ENCODE results near the gene CSF1.
"Not testable (repeated sequence)": the region's sequence is repeated elsewhere in the genome, so short reads cannot be mapped to it uniquely, and the experiment has no call there.

CSF1 gene

GRCh38 chr1:109910123-109910962 lies at the start of gene CSF1:
Gene CSF1 (plus strand): TSS chr1:109910849. CDS start chr1:109911024, 175 bp downstream.
- H3K4me3 ChIP-seq (ENCODE audit: low read depth, low read length): peak within 1 kb of the TSS; percentile 84
- peak; percentile 50 for DNase-seq (ENCODE audit: low read depth)
- TF ChIP-seq CTCF (IDR thresholded peaks at IDR 0.05; ENCODE audit: low read depth, low read length, missing control alignments): no peak

GRCh38 chr1:109861616-109862015 lies 49.0 kb upstream of the CSF1 start:
- not testable (repeated sequence) for DNase-seq (ENCODE audit: low read depth); H3K4me3 ChIP-seq (ENCODE audit: low read depth, low read length)

DNA sequence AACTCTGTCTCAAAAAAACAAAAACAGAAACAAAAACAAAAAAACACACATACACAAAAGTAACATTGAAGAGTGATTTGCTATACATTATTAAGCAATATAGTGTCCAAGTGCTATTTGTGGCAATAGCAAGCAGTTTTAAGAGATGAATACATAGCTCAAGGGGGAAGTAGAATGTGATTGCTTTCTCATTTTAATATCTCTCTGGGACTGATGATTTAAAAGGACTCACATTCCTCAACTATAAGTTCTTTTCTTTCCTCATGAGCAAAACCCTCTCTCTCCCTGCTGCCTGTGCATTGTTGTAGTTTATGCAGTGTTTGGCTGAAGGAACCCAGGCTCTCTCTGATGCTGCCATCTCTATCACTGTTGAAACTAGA lies 47.0 kb upstream of the CSF1 start:
- no peak for TF ChIP-seq CTCF (IDR thresholded peaks at IDR 0.05; ENCODE audit: low read depth, low read length, missing control alignments)
- no peak overlapping the region for H3K4me3 ChIP-seq (ENCODE audit: low read depth, low read length)
- no peak for DNase-seq (ENCODE audit: low read depth)

DNA sequence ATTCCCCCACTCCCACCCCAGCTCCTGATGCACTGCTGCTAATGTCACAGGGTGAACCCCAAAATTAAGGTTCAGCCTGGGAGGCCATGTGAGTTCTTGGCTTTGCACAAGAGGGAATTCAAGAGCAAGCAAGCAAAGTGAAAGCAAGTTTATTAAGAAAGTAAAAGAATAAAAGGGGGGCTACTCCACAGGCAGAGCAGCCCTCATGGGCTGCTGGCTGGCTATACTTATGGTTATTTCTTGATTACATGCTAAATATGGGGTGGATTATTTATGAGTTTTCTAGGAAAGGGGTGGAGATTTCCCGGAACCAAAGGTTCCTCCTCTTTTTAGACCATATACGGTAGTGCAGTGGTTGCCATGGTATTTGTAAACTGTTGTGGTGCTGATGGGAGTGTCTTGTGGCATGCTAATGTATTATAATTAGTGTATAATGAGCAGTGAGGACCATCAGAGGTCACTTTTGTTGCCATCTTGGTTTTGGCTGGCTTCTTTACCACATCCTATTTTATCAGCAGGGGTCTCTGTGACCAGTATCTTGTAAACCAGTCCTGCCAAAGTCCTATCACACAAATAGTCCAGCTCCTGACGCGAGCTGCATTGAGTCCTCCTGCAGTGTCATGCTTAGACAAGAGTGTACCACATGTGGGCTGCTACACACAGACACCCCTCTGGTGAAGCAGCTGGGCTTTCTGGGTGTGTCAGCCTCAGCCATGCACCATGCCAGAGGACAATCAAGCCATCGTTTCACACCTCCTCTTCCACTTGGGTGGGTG lies 46.4 kb upstream of the CSF1 start:
- no peak for DNase-seq (ENCODE audit: low read depth)
- no peak overlapping the region for H3K4me3 ChIP-seq (ENCODE audit: low read depth, low read length)
- no peak for TF ChIP-seq CTCF (IDR thresholded peaks at IDR 0.05; ENCODE audit: low read depth, low read length, missing control alignments)

GRCh38 chr1:109864930-109865612 lies 45.6 kb upstream of the CSF1 start:
- TF ChIP-seq CTCF (IDR thresholded peaks at IDR 0.05; ENCODE audit: low read depth, low read length, missing control alignments): no peak
- H3K4me3 ChIP-seq (ENCODE audit: low read depth, low read length): no peak overlapping the region
- no peak for DNase-seq (ENCODE audit: low read depth)

DNA sequence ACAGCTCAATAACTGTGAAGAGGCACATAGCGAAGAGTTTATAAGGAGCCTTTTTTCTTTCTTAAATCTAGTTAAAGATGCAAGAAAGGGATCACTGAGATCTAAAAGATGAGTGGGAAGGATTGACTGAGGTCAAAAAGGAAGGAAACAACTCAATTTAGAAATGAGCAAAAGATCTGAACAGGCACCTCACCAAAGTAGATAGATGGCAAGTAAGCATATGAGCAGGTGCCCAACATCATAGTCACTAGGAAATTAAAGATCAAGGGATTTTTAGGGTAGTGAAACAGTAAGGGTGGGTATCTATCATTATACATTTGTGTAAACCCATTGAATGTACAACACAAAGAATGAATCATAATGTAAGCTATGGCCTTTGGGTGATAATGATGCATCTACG lies 44.6 kb upstream of the CSF1 start:
- no peak for DNase-seq (ENCODE audit: low read depth)

More for the DNA sequence above, 44.6 kb upstream of the CSF1 start:
- H3K4me3 ChIP-seq (ENCODE audit: low read depth, low read length): no peak overlapping the region
- no peak for TF ChIP-seq CTCF (IDR thresholded peaks at IDR 0.05; ENCODE audit: low read depth, low read length, missing control alignments)

All from GM12864 (cell line).